WTC11 (cell line): Measurements from ENCODE around the gene GNG13. TPM values are rescaled to one million over a fixed set of nuclear protein-coding genes. Genes with fewer than 3 reads are reported as not detected.

Experiments used
- ATAC-seq: fragments of 200-7000 bp; cut with Tn5 transposase; 2 replicates; pipeline ENCODE4 v1.10.0; 2021; ENCODE audit warnings: mild to moderate bottlenecking, moderate library complexity
- CTCF ChIA-PET: fragments of 300-600 bp; sonication (Branson Sonifier 250); formaldehyde crosslinking; loops from one replicate; lab custom pipeline; 2021; ENCODE audit warnings: antibody characterized with exemption; lab: Charles Lee
- POLR2A ChIA-PET: fragments of 350-600 bp; sonication (Branson Sonifier 250); formaldehyde crosslinking; loops from one replicate; lab custom pipeline; 2021; ENCODE audit warnings: antibody characterized with exemption; lab: Charles Lee
- DNase-seq: peaks from one replicate; pipeline ENCODE4 v3.0.0; 2021; ENCODE audit warnings: low spot score
- H3K27ac Mint-ChIP-seq: 2 replicates; pipeline ENCODE4 v1.8.0; 2021; ENCODE audit warnings: mixed read lengths
- H3K27me3 Mint-ChIP-seq: 2 replicates; pipeline ENCODE4 v1.8.0; 2021; ENCODE audit warnings: low read depth, mild to moderate bottlenecking, moderate library complexity, mixed read lengths
- H3K36me3 Mint-ChIP-seq: 2 replicates; pipeline ENCODE4 v1.8.0; 2021; ENCODE audit warnings: mixed read lengths
- H3K4me1 Mint-ChIP-seq: 2 replicates; pipeline ENCODE4 v1.8.0; 2022; ENCODE audit warnings: mixed read lengths
- H3K4me3 Mint-ChIP-seq: 2 replicates; pipeline ENCODE4 v1.8.0; 2021; ENCODE audit warnings: mild to moderate bottlenecking, moderate library complexity, mixed read lengths
- H3K9me3 Mint-ChIP-seq: 2 replicates; pipeline ENCODE4 v1.8.0; 2021; ENCODE audit warnings: mixed read lengths
- ATF1 ChIP-seq: sonication (generic); formaldehyde crosslinking; IDR thresholded peaks from 2 replicates; pipeline ENCODE4 v1.8.1; 2023; ENCODE audit warnings: mild to moderate bottlenecking, moderate library complexity, missing genetic modification reagents
- CBFB ChIP-seq: sonication (generic); formaldehyde crosslinking; IDR thresholded peaks from 2 replicates; pipeline ENCODE4 v1.8.1; 2022; ENCODE audit warnings: mild to moderate bottlenecking, low read depth, missing genetic modification reagents
- E2F5 ChIP-seq: sonication (generic); formaldehyde crosslinking; IDR thresholded peaks from 2 replicates; pipeline ENCODE4 v1.8.1; 2022; ENCODE audit warnings: mild to moderate bottlenecking, moderate library complexity, missing genetic modification reagents
- ELF4 ChIP-seq: sonication (generic); formaldehyde crosslinking; IDR thresholded peaks from 2 replicates; pipeline ENCODE4 v1.8.1; 2022; ENCODE audit warnings: low read depth, mild to moderate bottlenecking, moderate library complexity, missing genetic modification reagents
- ETV6 ChIP-seq: sonication (generic); formaldehyde crosslinking; IDR thresholded peaks from 2 replicates; pipeline ENCODE4 v1.8.1; 2022; ENCODE audit warnings: mild to moderate bottlenecking, missing genetic modification reagents
- FOXJ3 ChIP-seq: sonication (generic); formaldehyde crosslinking; IDR thresholded peaks from 2 replicates; pipeline ENCODE4 v1.9.0; 2021; ENCODE audit warnings: missing genetic modification reagents, mild to moderate bottlenecking, borderline replicate concordance
- FOXK1 ChIP-seq: sonication (generic); formaldehyde crosslinking; IDR thresholded peaks from 2 replicates; pipeline ENCODE4 v1.8.0; 2022; ENCODE audit warnings: mild to moderate bottlenecking, moderate library complexity, missing genetic modification reagents
- HMGA2 ChIP-seq: fragments of 250-450 bp; sonication (Bioruptor Pico); IDR thresholded peaks from 2 replicates; pipeline ENCODE4 v1.4.0; 2021; ENCODE audit warnings: mild to moderate bottlenecking, moderate library complexity
- IRF2 ChIP-seq: sonication (generic); formaldehyde crosslinking; IDR thresholded peaks from 2 replicates; pipeline ENCODE4 v1.8.0; 2022; ENCODE audit warnings: low read depth, missing genetic modification reagents, borderline replicate concordance
- JUN ChIP-seq: sonication (generic); formaldehyde crosslinking; IDR thresholded peaks from 2 replicates; pipeline ENCODE4 v1.8.0; 2023; ENCODE audit warnings: mild to moderate bottlenecking, missing genetic modification reagents
- NR2C2 ChIP-seq: sonication (generic); formaldehyde crosslinking; IDR thresholded peaks from 2 replicates; pipeline ENCODE4 v1.8.0; 2022; ENCODE audit warnings: mild to moderate bottlenecking, missing genetic modification reagents
- NR3C1 ChIP-seq: sonication (generic); formaldehyde crosslinking; conservative IDR thresholded peaks from 2 replicates; pipeline ENCODE4 v1.8.1; 2023; ENCODE audit warnings: low read depth, mild to moderate bottlenecking, missing genetic modification reagents
- RELA ChIP-seq: sonication (generic); formaldehyde crosslinking; IDR thresholded peaks from 2 replicates; pipeline ENCODE4 v1.8.1; 2022; ENCODE audit warnings: missing genetic modification reagents, mild to moderate bottlenecking, borderline replicate concordance
- RORB ChIP-seq: fragments of 250-450 bp; sonication (Bioruptor Pico); IDR thresholded peaks from 2 replicates; pipeline ENCODE4 v1.9.0; 2021; ENCODE audit warnings: mild to moderate bottlenecking
- ZBTB43 ChIP-seq: sonication (generic); formaldehyde crosslinking; IDR thresholded peaks from 2 replicates; pipeline ENCODE4 v1.8.1; 2023; ENCODE audit warnings: mild to moderate bottlenecking, missing genetic modification reagents
- ZMAT4 ChIP-seq: fragments of 250-450 bp; sonication (Bioruptor Pico); IDR thresholded peaks from 2 replicates; pipeline ENCODE4 v1.9.0; 2021; ENCODE audit warnings: mild to moderate bottlenecking
- ZNF121 ChIP-seq: sonication (generic); formaldehyde crosslinking; IDR thresholded peaks from 2 replicates; pipeline ENCODE4 v1.8.0; 2023; ENCODE audit warnings: missing genetic modification reagents
- ZNF232 ChIP-seq: sonication (generic); formaldehyde crosslinking; IDR thresholded peaks from 2 replicates; pipeline ENCODE4 v1.8.0; 2022; ENCODE audit warnings: mild to moderate bottlenecking, missing genetic modification reagents
- ZNF317 ChIP-seq: sonication (generic); formaldehyde crosslinking; IDR thresholded peaks from 2 replicates; pipeline ENCODE4 v1.8.1; 2023; ENCODE audit warnings: low read depth, mild to moderate bottlenecking, moderate library complexity, missing genetic modification reagents, borderline replicate concordance
- ZNF423 ChIP-seq: fragments of 250-450 bp; sonication (Bioruptor Pico); IDR thresholded peaks from 2 replicates; pipeline ENCODE4 v2.1.2; 2022; ENCODE audit warnings: mild to moderate bottlenecking, moderate library complexity
- ZNF671 ChIP-seq: fragments of 250-450 bp; sonication (Bioruptor Pico); IDR thresholded peaks from 2 replicates; pipeline ENCODE4 v1.8.0; 2021; ENCODE audit warnings: mild to moderate bottlenecking
- total RNA-seq: library from RNA; stranded (reverse); gene quantifications from 3 replicates; pipeline ENCODE4 v1.2.3, GENCODE V29; 2021
- TF ChIP-seq, protein P1 (sequence below): fragments of 250-450 bp; sonication (Bioruptor Pico); conservative IDR thresholded peaks from 2 replicates; pipeline ENCODE4 v1.9.0; 2021; ENCODE audit warnings: mild to moderate bottlenecking
- TF ChIP-seq, protein P2 (sequence below): sonication (generic); formaldehyde crosslinking; IDR thresholded peaks from 2 replicates; pipeline ENCODE4 v1.8.0; 2022; ENCODE audit warnings: mild to moderate bottlenecking, missing genetic modification reagents
- TF ChIP-seq, protein P3 (sequence below): fragments of 200-600 bp; IDR thresholded peaks from 2 replicates; pipeline ENCODE4 v1.8.0; 2022; ENCODE audit warnings: antibody characterized with exemption
- TF ChIP-seq, protein P4 (sequence below): fragments of 250-450 bp; sonication (Bioruptor Pico); IDR thresholded peaks from 2 replicates; pipeline ENCODE4 v1.9.0; 2021; ENCODE audit warnings: mild to moderate bottlenecking
- TF ChIP-seq, protein P5 (sequence below): sonication (generic); formaldehyde crosslinking; IDR thresholded peaks from 2 replicates; pipeline ENCODE4 v1.8.1; 2023; ENCODE audit warnings: mild to moderate bottlenecking, missing genetic modification reagents, moderate library complexity

GNG13 gene
- total RNA-seq, 1 experiment from 2014 or later = not detected

DNA sequence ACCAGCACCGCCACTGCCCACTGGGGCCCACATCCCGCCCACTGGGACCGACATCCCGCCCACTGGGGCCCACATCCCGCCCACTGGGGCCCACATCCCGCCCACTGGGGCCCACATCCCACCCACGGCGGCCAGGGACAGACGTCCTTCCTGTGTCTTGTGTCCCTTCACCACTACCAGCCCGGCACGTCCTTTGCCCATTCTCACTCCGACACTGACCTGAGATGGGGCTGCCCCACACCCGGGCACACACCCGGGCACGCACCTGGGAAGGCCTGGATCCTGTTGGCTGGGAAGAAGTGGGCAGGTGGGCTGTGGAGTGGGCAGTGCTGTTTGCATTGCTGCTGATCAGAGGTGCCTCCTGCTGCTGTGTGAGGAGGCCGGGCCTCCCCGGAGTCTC, 28.4 kb upstream of the GNG13 start (continued):
- TF ChIP-seq IRF2 (CRISPR knock-in tag) = no peak
- TF ChIP-seq ZMAT4 = no peak
- TF ChIP-seq NR2C2 = no peak
- TF ChIP-seq JUN (CRISPR knock-in tag) = no peak
- TF ChIP-seq ZNF121 (CRISPR knock-in tag) = no peak
- TF ChIP-seq ZNF232 = no peak
- TF ChIP-seq E2F5 (CRISPR knock-in tag) = no peak
- TF ChIP-seq, all 79 proteins: peak for 0

- DNase-seq (no peak), ATAC-seq (no peak)
- Mint-ChIP-seq H3K27me3 (no peaks in the 10 kb centered on the region), H3K36me3 (no peaks in the 10 kb centered on the region), H3K27ac (no peak overlapping the region; the same call in 1 of the 2 replicates), H3K4me3 (no peak overlapping the region), H3K4me1 (no peaks in the 10 kb centered on the region), H3K9me3 (no peaks in the 10 kb centered on the region)
- POLR2A ChIA-PET = no interaction called here
- CTCF ChIA-PET = no interaction called here
- TF ChIP-seq FOXK1 (CRISPR knock-in tag) = no peak
- TF ChIP-seq, protein P1, sequence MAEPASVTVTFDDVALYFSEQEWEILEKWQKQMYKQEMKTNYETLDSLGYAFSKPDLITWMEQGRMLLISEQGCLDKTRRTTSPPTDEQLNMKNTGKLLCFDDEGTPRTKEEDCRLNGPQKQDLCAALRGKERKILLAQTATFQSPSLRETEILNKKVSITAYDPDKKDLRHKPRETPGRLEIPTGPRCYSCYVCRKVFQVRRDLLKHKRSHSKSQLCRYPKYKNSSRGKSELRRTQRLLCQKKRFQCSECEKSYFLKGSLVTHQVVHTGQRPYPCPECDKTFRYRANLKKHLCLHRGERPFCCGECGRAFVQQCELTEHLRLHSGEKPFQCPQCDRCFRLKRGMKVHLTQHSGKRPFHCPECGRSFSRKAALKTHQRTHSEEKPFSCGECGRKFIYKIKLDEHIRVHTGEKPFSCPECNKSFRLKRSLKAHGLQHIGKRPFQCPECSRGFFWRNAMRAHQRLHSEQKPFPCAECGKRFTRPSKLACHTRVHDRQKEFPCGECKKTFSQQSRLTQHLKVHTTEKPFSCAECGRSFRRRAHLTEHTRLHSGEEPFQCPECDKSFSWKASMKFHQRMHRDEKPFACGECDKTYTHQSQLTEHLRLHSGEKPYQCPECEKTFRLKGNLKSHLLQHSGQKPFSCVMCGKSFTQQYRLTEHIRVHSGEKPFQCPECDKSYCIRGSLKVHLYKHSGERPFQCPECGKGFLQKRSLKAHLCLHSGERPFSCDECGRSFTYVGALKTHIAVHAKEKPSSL (CRISPR knock-in tag) = no peak
- no peak for TF ChIP-seq ATF1 (CRISPR knock-in tag)
- TF ChIP-seq ZNF671 = no peak
- no peak for TF ChIP-seq RELA
- TF ChIP-seq, protein P2, sequence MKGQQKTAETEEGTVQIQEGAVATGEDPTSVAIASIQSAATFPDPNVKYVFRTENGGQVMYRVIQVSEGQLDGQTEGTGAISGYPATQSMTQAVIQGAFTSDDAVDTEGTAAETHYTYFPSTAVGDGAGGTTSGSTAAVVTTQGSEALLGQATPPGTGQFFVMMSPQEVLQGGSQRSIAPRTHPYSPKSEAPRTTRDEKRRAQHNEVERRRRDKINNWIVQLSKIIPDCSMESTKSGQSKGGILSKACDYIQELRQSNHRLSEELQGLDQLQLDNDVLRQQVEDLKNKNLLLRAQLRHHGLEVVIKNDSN (CRISPR knock-in tag) = no peak
- TF ChIP-seq ETV6 = no peak
- no peak for TF ChIP-seq ELF4 (CRISPR knock-in tag)
- no peak for TF ChIP-seq FOXJ3 (CRISPR knock-in tag)
- TF ChIP-seq, protein P3, sequence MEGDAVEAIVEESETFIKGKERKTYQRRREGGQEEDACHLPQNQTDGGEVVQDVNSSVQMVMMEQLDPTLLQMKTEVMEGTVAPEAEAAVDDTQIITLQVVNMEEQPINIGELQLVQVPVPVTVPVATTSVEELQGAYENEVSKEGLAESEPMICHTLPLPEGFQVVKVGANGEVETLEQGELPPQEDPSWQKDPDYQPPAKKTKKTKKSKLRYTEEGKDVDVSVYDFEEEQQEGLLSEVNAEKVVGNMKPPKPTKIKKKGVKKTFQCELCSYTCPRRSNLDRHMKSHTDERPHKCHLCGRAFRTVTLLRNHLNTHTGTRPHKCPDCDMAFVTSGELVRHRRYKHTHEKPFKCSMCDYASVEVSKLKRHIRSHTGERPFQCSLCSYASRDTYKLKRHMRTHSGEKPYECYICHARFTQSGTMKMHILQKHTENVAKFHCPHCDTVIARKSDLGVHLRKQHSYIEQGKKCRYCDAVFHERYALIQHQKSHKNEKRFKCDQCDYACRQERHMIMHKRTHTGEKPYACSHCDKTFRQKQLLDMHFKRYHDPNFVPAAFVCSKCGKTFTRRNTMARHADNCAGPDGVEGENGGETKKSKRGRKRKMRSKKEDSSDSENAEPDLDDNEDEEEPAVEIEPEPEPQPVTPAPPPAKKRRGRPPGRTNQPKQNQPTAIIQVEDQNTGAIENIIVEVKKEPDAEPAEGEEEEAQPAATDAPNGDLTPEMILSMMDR = no peak
- no peak for TF ChIP-seq HMGA2 (CRISPR knock-in tag)
- TF ChIP-seq NR3C1 (CRISPR knock-in tag) = no peak
- TF ChIP-seq, protein P4, sequence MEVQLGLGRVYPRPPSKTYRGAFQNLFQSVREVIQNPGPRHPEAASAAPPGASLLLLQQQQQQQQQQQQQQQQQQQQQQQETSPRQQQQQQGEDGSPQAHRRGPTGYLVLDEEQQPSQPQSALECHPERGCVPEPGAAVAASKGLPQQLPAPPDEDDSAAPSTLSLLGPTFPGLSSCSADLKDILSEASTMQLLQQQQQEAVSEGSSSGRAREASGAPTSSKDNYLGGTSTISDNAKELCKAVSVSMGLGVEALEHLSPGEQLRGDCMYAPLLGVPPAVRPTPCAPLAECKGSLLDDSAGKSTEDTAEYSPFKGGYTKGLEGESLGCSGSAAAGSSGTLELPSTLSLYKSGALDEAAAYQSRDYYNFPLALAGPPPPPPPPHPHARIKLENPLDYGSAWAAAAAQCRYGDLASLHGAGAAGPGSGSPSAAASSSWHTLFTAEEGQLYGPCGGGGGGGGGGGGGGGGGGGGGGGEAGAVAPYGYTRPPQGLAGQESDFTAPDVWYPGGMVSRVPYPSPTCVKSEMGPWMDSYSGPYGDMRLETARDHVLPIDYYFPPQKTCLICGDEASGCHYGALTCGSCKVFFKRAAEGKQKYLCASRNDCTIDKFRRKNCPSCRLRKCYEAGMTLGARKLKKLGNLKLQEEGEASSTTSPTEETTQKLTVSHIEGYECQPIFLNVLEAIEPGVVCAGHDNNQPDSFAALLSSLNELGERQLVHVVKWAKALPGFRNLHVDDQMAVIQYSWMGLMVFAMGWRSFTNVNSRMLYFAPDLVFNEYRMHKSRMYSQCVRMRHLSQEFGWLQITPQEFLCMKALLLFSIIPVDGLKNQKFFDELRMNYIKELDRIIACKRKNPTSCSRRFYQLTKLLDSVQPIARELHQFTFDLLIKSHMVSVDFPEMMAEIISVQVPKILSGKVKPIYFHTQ (CRISPR knock-in tag) = no peak
- TF ChIP-seq ZNF423 = no peak
- TF ChIP-seq ZBTB43 (CRISPR knock-in tag) = no peak
- TF ChIP-seq, protein P5, sequence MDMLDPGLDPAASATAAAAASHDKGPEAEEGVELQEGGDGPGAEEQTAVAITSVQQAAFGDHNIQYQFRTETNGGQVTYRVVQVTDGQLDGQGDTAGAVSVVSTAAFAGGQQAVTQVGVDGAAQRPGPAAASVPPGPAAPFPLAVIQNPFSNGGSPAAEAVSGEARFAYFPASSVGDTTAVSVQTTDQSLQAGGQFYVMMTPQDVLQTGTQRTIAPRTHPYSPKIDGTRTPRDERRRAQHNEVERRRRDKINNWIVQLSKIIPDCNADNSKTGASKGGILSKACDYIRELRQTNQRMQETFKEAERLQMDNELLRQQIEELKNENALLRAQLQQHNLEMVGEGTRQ (CRISPR knock-in tag) = no peak
- no peak for TF ChIP-seq RORB (CRISPR knock-in tag)
- no peak for TF ChIP-seq ZNF121 (CRISPR knock-in tag)
- no peak for TF ChIP-seq ZNF317 (CRISPR knock-in tag)
- TF ChIP-seq CBFB = no peak
These were observed 27.0 kb upstream of the GNG13 start for GRCh38 chr16:827513-827912.
